Erythroblast (primary cell): Measurements from ENCODE around the gene SFXN5.

Experiments
- GATA1 ChIP-seq: IDR thresholded peaks from 2 replicates; pipeline ENCODE4 v1.6.1; 2011; ENCODE audit warnings: low read depth, mild to moderate bottlenecking, control low read depth, low read length, moderate library complexity
- POLR2A ChIP-seq: IDR thresholded peaks from 2 replicates; pipeline ENCODE4 v1.6.1; 2011; ENCODE audit warnings: mild to moderate bottlenecking, low read length

GRCh38 chr2:73084971-73085370 is 13.5 kb upstream of the SFXN5 start:
- no peak for TF ChIP-seq POLR2A
- no peak for TF ChIP-seq GATA1
